CD4-positive, CD25-positive, alpha-beta regulatory T cell (primary cell): Measurements from ENCODE around the gene PPT1. TPM values are rescaled to one million over a fixed set of nuclear protein-coding genes. Genes with fewer than 3 reads are reported as not detected.

Experiments
- ATAC-seq, 2 donors: fragments of 150-1000 bp; cut with Tn5 transposase; one replicate each; pipeline ENCODE4 v1.10.0; 2021; ENCODE audit warnings: low read depth in 2 of 2, moderate number of reproducible peaks in 2 of 2, moderate library complexity in 1 of 2
- DNase-seq, 3 donors: peaks; one replicate each; pipeline versions ENCODE4 v3.0.0 to v3.0.0-alpha.2; 2012 to 2022; ENCODE audit warnings: mixed read lengths in 1 of 3
- H3K27ac ChIP-seq: one replicate; pipeline ENCODE4 v1.7.0; 2013; ENCODE audit warnings: mild to moderate bottlenecking, low read length; ENCODE audit not compliant: insufficient read depth, poor library complexity, severe bottlenecking
- H3K27me3 ChIP-seq: one replicate; pipeline ENCODE4 v1.7.0; 2013; ENCODE audit warnings: low read length; ENCODE audit not compliant: control insufficient read depth, insufficient read depth
- H3K36me3 ChIP-seq: one replicate; pipeline ENCODE4 v1.7.0; 2013; ENCODE audit warnings: mild to moderate bottlenecking, low read length, moderate library complexity; ENCODE audit not compliant: control insufficient read depth, insufficient read depth
- H3K4me1 ChIP-seq: 2 replicates; pipeline ENCODE4 v1.7.0; 2013; ENCODE audit warnings: mild to moderate bottlenecking, low read length; ENCODE audit not compliant: insufficient read depth, control insufficient read depth, poor library complexity, severe bottlenecking
- H3K4me3 ChIP-seq: one replicate; pipeline ENCODE4 v1.7.0; 2013; ENCODE audit warnings: low read depth, mild to moderate bottlenecking, low read length, moderate library complexity
- H3K9me3 ChIP-seq, 2 experiments: 1 replicate in 1 of 2; 2 replicates in 1 of 2; pipeline ENCODE4 v1.7.0; 2013; ENCODE audit warnings: low read length in 2 of 2, mild to moderate bottlenecking in 1 of 2, moderate library complexity in 1 of 2; ENCODE audit not compliant: control insufficient read depth in 2 of 2
- H3K27ac Mint-ChIP-seq, 3 donors: one replicate each; pipeline ENCODE4 v1.8.0; 2020 to 2022; ENCODE audit warnings: mild to moderate bottlenecking in 3 of 3, mixed read lengths in 3 of 3, moderate library complexity in 2 of 3
- H3K27me3 Mint-ChIP-seq: one replicate; pipeline ENCODE4 v1.8.0; 2022; ENCODE audit warnings: mild to moderate bottlenecking, mixed read lengths
- H3K36me3 Mint-ChIP-seq: one replicate; pipeline ENCODE4 v1.8.0; 2020; ENCODE audit warnings: mixed read lengths
- H3K4me1 Mint-ChIP-seq, 4 donors: one replicate each; pipeline ENCODE4 v1.8.0; 2020 to 2022; ENCODE audit warnings: mixed read lengths in 4 of 4, mild to moderate bottlenecking in 1 of 4
- H3K4me3 Mint-ChIP-seq, 4 donors: one replicate each; pipeline ENCODE4 v1.8.0; 2020 to 2022; ENCODE audit warnings: mild to moderate bottlenecking in 4 of 4, mixed read lengths in 4 of 4, moderate library complexity in 3 of 4
- H3K9me3 Mint-ChIP-seq, 7 donors: one replicate each; pipeline ENCODE4 v1.8.0; 2020 to 2022; ENCODE audit warnings: mixed read lengths in 7 of 7, mild to moderate bottlenecking in 3 of 7, moderate library complexity in 2 of 7
- polyA plus RNA-seq, 4 donors: library from polyadenylated mRNA; unstranded; fragments of 300-500 nt; fragmentation: Illumina TruSeq; gene quantifications; one replicate each; pipeline ENCODE4 v1.2.3, GENCODE V29; 2021
- total RNA-seq: library from RNA; stranded (reverse); gene quantifications from one replicate; pipeline ENCODE4 v1.2.3, GENCODE V29; 2022

Gene PPT1
- total and polyA plus RNA-seq, 5 donors from 2014 or later, result 44.2 to 219 (median 198) TPM

GRCh38 chr1:40034869-40035268 is 62.2 kb downstream of the PPT1 start:
- Histone ChIP-seq H3K4me3 (peak overlapping the region; percentile 5), H3K36me3 (no peaks in the 10 kb centered on the region), H3K27ac (peak overlapping the region; percentile 66), H3K27me3 (no peaks in the 10 kb centered on the region), H3K9me3 (no peaks in the 10 kb centered on the region), H3K4me1 (peaks cover 53% of the 10 kb centered on the region)
- DNase-seq (peak in 1 of 3 donors; percentile 47), ATAC-seq (no peak)
- peak overlapping the region; percentile 80 to 98 (median 89) for H3K27ac Mint-ChIP-seq
- H3K9me3 Mint-ChIP-seq, result no peaks in the 10 kb centered on the region
- H3K4me1 Mint-ChIP-seq, result peaks cover 24 to 68% (median 45%) of the 10 kb centered on the region in 4 donors
- peaks cover 7% of the 10 kb centered on the region for H3K27me3 Mint-ChIP-seq
- H3K4me3 Mint-ChIP-seq, result peak overlapping the region; percentile 42 to 80 (median 64)
- H3K36me3 Mint-ChIP-seq, result no peaks in the 10 kb centered on the region

GRCh38 chr1:40032240-40032891 is 64.7 kb downstream of the PPT1 start:
- no peaks in the 10 kb centered on the region for H3K36me3 ChIP-seq
- peaks cover 30% of the 10 kb centered on the region for H3K4me1 ChIP-seq
- H3K9me3 Mint-ChIP-seq, result peaks cover 0 to 2% (median 0%) of the 10 kb centered on the region in 7 donors
- peaks cover 14 to 49% (median 31%) of the 10 kb centered on the region in 4 donors for H3K4me1 Mint-ChIP-seq
- no peaks in the 10 kb centered on the region for H3K9me3 ChIP-seq
- peak; percentile 32 to 77 (median 54) for DNase-seq
- ATAC-seq, result peak; percentile 67 to 70
- H3K36me3 Mint-ChIP-seq, result no peaks in the 10 kb centered on the region
- no peaks in the 10 kb centered on the region for H3K27me3 ChIP-seq
- H3K4me3 Mint-ChIP-seq, result peak overlapping the region in 1 of 4 donors; percentile 1
- no peak overlapping the region for H3K4me3 ChIP-seq
- peaks cover 10% of the 10 kb centered on the region for H3K27me3 Mint-ChIP-seq
- no peak overlapping the region for H3K27ac ChIP-seq
- peak overlapping the region in 1 of 3 donors; percentile 1 for H3K27ac Mint-ChIP-seq

DNA sequence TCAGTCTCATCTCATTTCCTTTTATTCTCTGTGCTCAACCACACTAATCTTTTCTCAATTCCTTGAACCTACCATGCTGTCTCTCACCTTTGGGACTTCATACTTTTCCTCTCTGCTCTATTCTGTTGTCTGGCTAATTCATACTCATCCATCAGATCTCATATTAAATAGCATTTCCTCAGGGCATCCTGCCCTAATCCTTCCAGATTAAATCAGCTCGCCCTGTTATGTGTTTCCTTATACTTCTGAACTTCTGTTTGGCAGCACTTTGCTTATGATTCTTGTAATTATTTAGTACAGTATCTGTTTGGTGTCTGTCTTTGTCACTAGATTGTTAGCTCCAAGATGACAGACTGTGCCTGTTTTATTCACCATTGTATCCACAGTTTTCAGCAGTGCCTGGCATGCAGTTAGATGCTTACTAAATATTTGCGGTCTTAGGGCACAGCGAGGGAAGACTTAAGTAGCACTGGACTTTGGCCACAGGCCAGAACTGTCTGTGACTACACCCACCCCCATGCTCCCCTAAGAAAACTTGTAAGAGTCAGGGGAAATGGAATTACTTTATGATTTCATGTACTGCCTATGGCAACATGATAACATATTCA is 66.4 kb downstream of the PPT1 start:
- ATAC-seq (no peak), DNase-seq (no peak)
- Mint-ChIP-seq H3K4me3 (no peak overlapping the region), H3K27ac (peak overlapping the region in 1 of 3 donors; percentile 13), H3K36me3 (no peaks in the 10 kb centered on the region), H3K27me3 (peaks cover 15% of the 10 kb centered on the region), H3K4me1 (peaks cover 14 to 37% (median 29%) of the 10 kb centered on the region in 4 donors), H3K9me3 (peaks cover 0 to 2% (median 0%) of the 10 kb centered on the region in 7 donors)
- no peak overlapping the region for H3K27ac ChIP-seq
- H3K27me3 ChIP-seq, result no peaks in the 10 kb centered on the region
- H3K4me3 ChIP-seq, result no peak overlapping the region
- no peaks in the 10 kb centered on the region for H3K9me3 ChIP-seq
- no peaks in the 10 kb centered on the region for H3K36me3 ChIP-seq
- peaks cover 24% of the 10 kb centered on the region for H3K4me1 ChIP-seq

- Histone ChIP-seq H3K9me3 (no peaks in the 10 kb centered on the region), H3K36me3 (no peaks in the 10 kb centered on the region), H3K27ac (no peak overlapping the region), H3K4me3 (no peak overlapping the region), H3K27me3 (no peaks in the 10 kb centered on the region), H3K4me1 (peaks cover 13% of the 10 kb centered on the region)
- H3K4me3 Mint-ChIP-seq, result no peak overlapping the region
- peaks cover 8 to 30% (median 23%) of the 10 kb centered on the region in 4 donors for H3K4me1 Mint-ChIP-seq
- no peaks in the 10 kb centered on the region for H3K36me3 Mint-ChIP-seq
- no peak for ATAC-seq
- H3K27ac Mint-ChIP-seq, result peak overlapping the region in 1 of 3 donors; percentile 72
- DNase-seq, result no peak
- peaks cover 0 to 2% (median 0%) of the 10 kb centered on the region in 7 donors for H3K9me3 Mint-ChIP-seq
- H3K27me3 Mint-ChIP-seq, result peaks cover 17% of the 10 kb centered on the region
These were observed 67.4 kb downstream of the PPT1 start for GRCh38 chr1:40029608-40030007.

DNA sequence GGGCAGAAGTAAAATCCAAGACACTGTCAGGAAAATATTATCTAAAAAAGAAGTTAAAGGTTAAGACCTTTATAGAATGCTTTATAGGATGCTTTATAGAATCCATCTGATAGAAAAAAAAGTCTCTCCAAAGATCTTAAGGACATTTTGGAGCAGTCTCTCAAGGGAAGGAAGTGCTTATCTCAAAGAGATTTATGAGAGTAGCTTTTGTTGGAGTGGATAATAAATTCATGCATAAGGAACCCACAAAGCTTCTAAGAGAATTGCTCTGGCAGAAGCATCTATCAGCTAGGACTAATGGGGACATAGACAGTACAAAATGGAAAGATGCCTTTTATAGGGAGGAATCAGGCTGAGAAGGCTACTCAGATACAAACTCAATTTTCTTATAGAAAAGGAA is 69.4 kb downstream of the PPT1 start:
- H3K4me1 Mint-ChIP-seq, result peaks cover 6 to 15% (median 11%) of the 10 kb centered on the region in 4 donors
- no peak for ATAC-seq
- no peaks in the 10 kb centered on the region for H3K36me3 Mint-ChIP-seq
- Histone ChIP-seq H3K27me3 (no peaks in the 10 kb centered on the region), H3K4me3 (no peak overlapping the region), H3K27ac (no peak overlapping the region), H3K36me3 (no peaks in the 10 kb centered on the region), H3K9me3 (no peaks in the 10 kb centered on the region), H3K4me1 (peaks cover 7% of the 10 kb centered on the region)
- H3K4me3 Mint-ChIP-seq, result peak overlapping the region in 1 of 4 donors; percentile 21
- H3K27me3 Mint-ChIP-seq, result peaks cover 26% of the 10 kb centered on the region
- DNase-seq, result no peak
- no peak overlapping the region for H3K27ac Mint-ChIP-seq
- H3K9me3 Mint-ChIP-seq, result peaks cover 0 to 6% (median 3%) of the 10 kb centered on the region in 7 donors

GRCh38 chr1:40024671-40025070 is 72.4 kb downstream of the PPT1 start:
- H3K36me3 Mint-ChIP-seq, result no peaks in the 10 kb centered on the region
- DNase-seq, result no peak
- no peak overlapping the region for H3K4me3 Mint-ChIP-seq
- no peaks in the 10 kb centered on the region for H3K36me3 ChIP-seq
- H3K4me1 ChIP-seq, result no peaks in the 10 kb centered on the region
- peaks cover 0 to 6% (median 3%) of the 10 kb centered on the region in 7 donors for H3K9me3 Mint-ChIP-seq
- H3K27ac Mint-ChIP-seq, result no peak overlapping the region
- H3K27me3 Mint-ChIP-seq, result peaks cover 19% of the 10 kb centered on the region
- H3K27me3 ChIP-seq, result no peaks in the 10 kb centered on the region
- no peak overlapping the region for H3K27ac ChIP-seq
- peaks cover 0 to 3% (median 1%) of the 10 kb centered on the region in 4 donors for H3K4me1 Mint-ChIP-seq
- H3K9me3 ChIP-seq, result no peaks in the 10 kb centered on the region
- ATAC-seq, result no peak
- no peak overlapping the region for H3K4me3 ChIP-seq

DNA sequence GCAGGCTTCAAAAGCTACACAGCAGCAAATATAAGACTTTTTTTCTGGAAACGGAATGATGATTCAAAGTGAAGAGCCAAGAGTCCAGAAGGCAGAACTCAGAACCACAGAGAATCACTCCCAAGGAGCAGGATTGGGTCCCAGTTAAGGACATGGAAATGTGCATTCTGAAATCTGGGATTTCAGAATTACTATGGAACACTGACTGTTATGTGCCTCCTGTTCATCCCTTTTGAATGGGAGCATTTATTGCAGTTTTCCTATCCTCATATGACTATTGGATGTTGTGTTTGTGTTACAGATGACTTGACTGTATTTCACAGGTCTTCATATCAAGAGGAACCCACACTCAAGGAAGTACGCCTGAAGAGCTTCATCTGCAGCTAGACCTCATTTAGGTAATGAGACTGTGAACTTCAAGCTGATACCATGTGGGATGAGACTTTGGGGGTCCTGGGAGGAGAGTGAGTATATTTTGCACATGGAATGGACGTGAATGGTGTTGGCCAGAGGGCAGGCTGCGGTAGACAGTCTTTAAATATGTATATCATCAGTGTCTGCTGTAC is 73.6 kb downstream of the PPT1 start:
- H3K4me3 ChIP-seq, result no peak overlapping the region
- no peak overlapping the region for H3K27ac ChIP-seq
- no peaks in the 10 kb centered on the region for H3K27me3 ChIP-seq
- Mint-ChIP-seq H3K27me3 (peaks cover 23% of the 10 kb centered on the region), H3K27ac (no peak overlapping the region), H3K4me1 (peaks cover 0 to 2% (median 0%) of the 10 kb centered on the region in 4 donors), H3K4me3 (no peak overlapping the region), H3K36me3 (no peaks in the 10 kb centered on the region), H3K9me3 (peaks cover 0 to 6% (median 3%) of the 10 kb centered on the region in 7 donors)
- H3K4me1 ChIP-seq, result no peaks in the 10 kb centered on the region
- no peak for DNase-seq
- H3K9me3 ChIP-seq, result no peaks in the 10 kb centered on the region
- no peaks in the 10 kb centered on the region for H3K36me3 ChIP-seq
- ATAC-seq, result no peak
